ENCODE measurements around the gene OXT.

- TF ChIP-seq CTCF (IDR thresholded peaks at IDR 0.05; ENCODE audit: extremely low read depth in 1 of 2, insufficient read depth in 1 of 2, low read depth in 1 of 2, low read length in 2 of 2) (no peak), EZH2 (IDR thresholded peaks at IDR 0.05; ENCODE audit: borderline replicate concordance, low read depth, low read length, severe bottlenecking) (no peak), POLR2A (IDR thresholded peaks at IDR 0.05; ENCODE audit: low read depth, low read length) (no peak), POLR2AphosphoS5 (IDR thresholded peaks at IDR 0.05; ENCODE audit: insufficient read depth, low read depth, low read length) (no peak), MAX (IDR thresholded peaks at IDR 0.05; ENCODE audit: insufficient read depth, insufficient read length) (no peak), JUN (IDR thresholded peaks at IDR 0.05; ENCODE audit: borderline replicate concordance, insufficient read depth, insufficient read length, low read depth) (no peak), MYC (IDR thresholded peaks at IDR 0.05; ENCODE audit: low read depth, low read length) (no peak), FOS (IDR thresholded peaks at IDR 0.05; ENCODE audit: borderline replicate concordance, insufficient read depth, low read length) (no peak)
These were observed 47.6 kb downstream of the OXT start for GRCh38 chr20:3119044-3119443.

Measured in endothelial cell of umbilical vein (primary cell).